Transverse colon (tissue), 4 donors: ENCODE results near the gene CUL7. TPM values are rescaled to one million over a fixed set of nuclear protein-coding genes. Genes with fewer than 3 reads are reported as not detected.
A peak's percentile ranks its signal among the peaks of the same experiment; 100 is the strongest.

Source experiments
- DNase-seq: peaks from one replicate; pipeline ENCODE4 v3.0.0-alpha.2; 2019
- H3K27ac ChIP-seq, 4 donors: fragments of 200-600 bp; sonication (generic); 2 replicates each; pipeline ENCODE4 v1.5.1; 2016 to 2018; ENCODE audit warnings: inconsistent platforms in 4 of 4
- H3K27me3 ChIP-seq: fragments of 200-600 bp; sonication (generic); 2 replicates; pipeline ENCODE4 v1.5.1; 2017; ENCODE audit warnings: inconsistent platforms
- H3K36me3 ChIP-seq, 4 donors: fragments of 200-600 bp; sonication (generic); 2 replicates each; pipeline ENCODE4 v1.5.1; 2017 to 2019; ENCODE audit warnings: inconsistent platforms in 4 of 4
- H3K4me1 ChIP-seq, 4 donors: fragments of 200-600 bp; sonication (generic); 2 replicates each; pipeline ENCODE4 v1.5.1; 2017 to 2020; ENCODE audit warnings: inconsistent platforms in 4 of 4
- H3K4me3 ChIP-seq, 4 donors: fragments of 200-600 bp; sonication (generic); 1 replicate in 1 of 4; 2 replicates in 3 of 4; pipeline versions ENCODE4 v1.5.1 to v1.6.1; 2017 to 2019; ENCODE audit warnings: inconsistent platforms in 4 of 4
- H3K9me3 ChIP-seq, 2 donors: fragments of 200-600 bp; sonication (generic); 2 replicates each; pipeline ENCODE4 v1.5.1; 2017 to 2019; ENCODE audit warnings: inconsistent platforms in 2 of 2
- EP300 ChIP-seq: sonication (generic); formaldehyde crosslinking; IDR thresholded peaks from one replicate; pipeline ENCODE4 v1.6.1; 2017; ENCODE audit warnings: antibody characterized with exemption, low read depth
- POLR2A ChIP-seq: fragments of 450-650 bp; IDR thresholded peaks from one replicate; pipeline ENCODE4 v1.6.1; 2016; ENCODE audit warnings: antibody characterized with exemption, mild to moderate bottlenecking, moderate library complexity
- POLR2AphosphoS5 ChIP-seq, 3 donors: sonication (generic); formaldehyde crosslinking; IDR thresholded peaks; one replicate each; pipeline ENCODE4 v1.6.1; 2016; ENCODE audit warnings: antibody characterized with exemption in 3 of 3
- WGBS, 2 donors: methylation state at CpG; one replicate each; pipeline ENCODE4 v1.1.5; 2018; ENCODE audit warnings: low coverage in 1 of 2; 5-methylcytosine and 5-hydroxymethylcytosine counted together
- in situ Hi-C, 4 donors: fragments of 200-750 bp; cut with MboI; loops; one replicate each; pipeline versions ENCODE4 v1.15.0 to v1.15.1; 2017; ENCODE audit warnings: low sequenced_read_pairs in 3 of 4, low pct_ligation_motif_present in 1 of 4, low pct_unique_long_range_greater_than_20kb in 1 of 4
- intact Hi-C: fragments of 100-400 bp; cut with DNase I; formaldehyde crosslinking; loops from one replicate; pipeline ENCODE4 v1.15.1; 2023; ENCODE audit warnings: low total_unique reads
- total RNA-seq, 4 donors: library from RNA; depleted of rRNA; stranded (reverse); fragments of >200 nt; gene quantifications; one replicate each; pipeline ENCODE4 v1.1.0, GENCODE V29; 2016
- TF ChIP-seq, protein P1 (sequence below), 5 experiments: fragments of 200-600 bp in 3 of 5; fragments of 450-650 bp in 2 of 5; sonication (generic) in 3 of 5; IDR thresholded peaks; 1 replicate in 2 of 5; 2 replicates in 3 of 5; pipeline ENCODE4 v1.5.1; 2016 to 2017; ENCODE audit warnings: antibody characterized with exemption in 5 of 5, inconsistent platforms in 3 of 5, mild to moderate bottlenecking in 2 of 5, moderate library complexity in 1 of 5

Gene CUL7
- total RNA-seq: 10 to 100 TPM; 13.0 to 29.3 (median 15.7) TPM

DNA sequence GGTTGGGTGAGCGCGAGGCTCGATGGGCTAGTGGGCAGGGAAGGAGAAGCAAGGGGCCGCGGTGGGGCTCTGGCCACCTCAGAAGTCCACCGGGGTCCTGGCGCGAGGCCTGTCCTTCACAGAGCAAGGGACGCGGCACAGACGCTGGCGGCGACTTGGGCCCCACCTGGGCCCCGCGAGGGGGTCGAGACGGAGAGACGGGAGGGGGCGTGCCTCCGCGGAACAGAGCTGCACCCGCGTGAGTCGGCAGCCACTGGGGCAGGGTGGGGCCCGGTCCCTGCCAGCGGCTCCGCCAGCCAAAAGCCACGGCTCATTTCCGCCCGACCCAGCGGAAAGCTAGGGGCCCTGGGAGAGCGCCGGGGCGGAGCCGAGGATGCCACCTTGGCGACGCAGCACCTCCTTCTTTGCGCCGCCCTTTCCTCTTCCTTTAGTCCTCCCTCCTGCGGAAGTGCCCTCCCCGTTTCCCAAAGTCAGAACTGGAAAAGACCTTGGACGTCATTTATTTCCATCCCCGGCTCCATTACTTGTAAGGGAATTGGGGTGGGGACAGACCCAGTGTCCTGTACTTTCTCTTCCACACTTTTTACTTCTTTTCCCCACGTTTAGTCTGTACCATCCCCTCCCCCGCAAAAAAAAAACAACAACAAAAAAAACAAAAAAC is at the start of gene CUL7:
TSS of gene CUL7 (minus strand) at position 307 of the 661 bp plus-strand sequence. CDS start 1,063 bp downstream, outside the sequence.
- intact Hi-C loops: no loop called here
- H3K36me3 ChIP-seq: peaks cover 0 to 4% (median 0%) of the 10 kb centered on the region in 4 donors

DNA sequence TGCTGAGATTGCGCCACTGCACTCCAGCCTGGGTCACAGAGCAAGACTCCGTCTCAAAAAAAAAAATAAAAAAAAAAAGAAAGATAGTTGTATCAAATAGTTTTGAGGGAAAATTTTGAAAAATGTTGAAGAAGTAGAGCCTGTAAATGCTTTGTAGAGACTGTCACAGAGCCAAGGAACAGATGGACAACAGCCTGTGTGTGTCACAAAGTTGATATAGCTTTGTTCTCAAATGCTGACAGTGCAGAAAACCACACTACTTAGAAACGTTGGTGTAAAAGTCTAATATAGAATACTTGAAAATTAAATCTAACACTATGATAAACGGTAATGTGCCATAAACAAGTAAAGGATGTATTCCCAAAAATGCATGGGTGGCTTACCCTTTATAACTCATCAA is 47.8 kb upstream of the CUL7 start:
- TF ChIP-seq EP300 (no peak), POLR2AphosphoS5 (IDR thresholded peaks at IDR 0.05) (no peak), POLR2A (no peak)
- TF ChIP-seq, protein P1, sequence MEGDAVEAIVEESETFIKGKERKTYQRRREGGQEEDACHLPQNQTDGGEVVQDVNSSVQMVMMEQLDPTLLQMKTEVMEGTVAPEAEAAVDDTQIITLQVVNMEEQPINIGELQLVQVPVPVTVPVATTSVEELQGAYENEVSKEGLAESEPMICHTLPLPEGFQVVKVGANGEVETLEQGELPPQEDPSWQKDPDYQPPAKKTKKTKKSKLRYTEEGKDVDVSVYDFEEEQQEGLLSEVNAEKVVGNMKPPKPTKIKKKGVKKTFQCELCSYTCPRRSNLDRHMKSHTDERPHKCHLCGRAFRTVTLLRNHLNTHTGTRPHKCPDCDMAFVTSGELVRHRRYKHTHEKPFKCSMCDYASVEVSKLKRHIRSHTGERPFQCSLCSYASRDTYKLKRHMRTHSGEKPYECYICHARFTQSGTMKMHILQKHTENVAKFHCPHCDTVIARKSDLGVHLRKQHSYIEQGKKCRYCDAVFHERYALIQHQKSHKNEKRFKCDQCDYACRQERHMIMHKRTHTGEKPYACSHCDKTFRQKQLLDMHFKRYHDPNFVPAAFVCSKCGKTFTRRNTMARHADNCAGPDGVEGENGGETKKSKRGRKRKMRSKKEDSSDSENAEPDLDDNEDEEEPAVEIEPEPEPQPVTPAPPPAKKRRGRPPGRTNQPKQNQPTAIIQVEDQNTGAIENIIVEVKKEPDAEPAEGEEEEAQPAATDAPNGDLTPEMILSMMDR (IDR thresholded peaks at IDR 0.05): no peak
- no peak for DNase-seq
- in situ Hi-C loops: no loop called here

More for the DNA sequence above, at the start of gene CUL7:
- Histone ChIP-seq H3K27me3 (no peaks in the 10 kb centered on the region), H3K9me3 (no peaks in the 10 kb centered on the region), H3K4me3 (peak within 1 kb of the TSS; percentile 62 to 98 (median 86)), H3K27ac (peak within 1 kb of the TSS; percentile 90 to 97 (median 95)), H3K4me1 (peaks cover 8 to 28% (median 19%) of the 10 kb centered on the region in 4 donors)
- in situ Hi-C loops: no loop called here
- 2 to 7% methylated on average over 2 to 45 of the region's 45 CpGs for WGBS, 2 donors
- DNase-seq: peak; percentile 95
- peak; percentile 90 for TF ChIP-seq POLR2A
- TF ChIP-seq, protein P1 (IDR thresholded peaks at IDR 0.05): no peak
- no peak for TF ChIP-seq EP300
- peak; percentile 68 to 94 (median 88) for TF ChIP-seq POLR2AphosphoS5 (IDR thresholded peaks at IDR 0.05)

DNA sequence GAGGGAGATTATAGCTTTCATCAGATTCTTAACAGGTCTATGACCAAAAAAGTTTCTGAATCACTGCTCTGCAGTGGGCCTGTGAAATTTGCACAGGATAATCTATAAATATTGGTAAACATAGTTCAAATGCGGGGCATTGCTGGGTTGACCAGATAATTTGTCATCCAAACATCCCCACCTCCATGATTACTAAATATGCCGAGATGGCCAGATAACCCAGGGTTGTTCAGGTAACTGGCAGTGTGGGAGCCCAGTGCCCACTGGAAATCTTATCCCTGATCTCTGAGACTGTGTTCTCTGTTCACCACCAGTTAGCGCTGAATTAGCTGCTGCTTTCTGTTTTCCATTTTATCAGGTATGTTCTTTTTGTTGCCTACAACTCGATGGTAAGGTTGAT is 43.9 kb upstream of the CUL7 start:
- 85 to 87% methylated on average over 2 to 4 of the region's 4 CpGs for WGBS, 2 donors
- Histone ChIP-seq H3K27ac (no peak overlapping the region), H3K4me1 (peaks cover 0 to 13% (median 5%) of the 10 kb centered on the region in 4 donors)

More for the DNA sequence above, 47.8 kb upstream of the CUL7 start:
- no peak overlapping the region for H3K27ac ChIP-seq
- WGBS, 2 donors: 56 to 59% methylated on average over 2 to 4 of the region's 4 CpGs
- H3K36me3 ChIP-seq: no peaks in the 10 kb centered on the region
- H3K4me3 ChIP-seq: no peak overlapping the region
- H3K9me3 ChIP-seq: no peaks in the 10 kb centered on the region
- H3K4me1 ChIP-seq: peaks cover 0 to 6% (median 2%) of the 10 kb centered on the region in 4 donors
- intact Hi-C loops: no loop called here
- H3K27me3 ChIP-seq: no peaks in the 10 kb centered on the region

DNA sequence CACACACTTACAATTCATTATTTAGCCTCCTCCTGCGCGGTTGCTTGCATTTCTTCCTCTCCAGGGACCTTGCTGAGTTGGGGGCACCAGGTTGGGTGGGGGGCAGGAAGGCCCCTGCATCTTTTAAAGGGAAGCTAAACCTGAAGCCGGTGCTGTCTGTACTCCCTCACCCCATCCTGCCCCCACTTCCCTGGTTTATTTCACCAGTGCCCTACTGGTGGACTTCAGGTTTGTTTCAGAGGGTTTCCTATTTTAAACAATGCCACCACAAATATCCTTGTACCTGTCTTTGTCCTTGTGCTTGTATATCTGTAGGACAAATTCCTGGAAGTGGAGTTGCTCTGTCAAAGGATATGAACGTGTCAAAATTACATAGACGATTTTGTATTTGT is 43.4 kb upstream of the CUL7 start:
- no peaks in the 10 kb centered on the region for H3K9me3 ChIP-seq
- 35% methylated on average over 5 of the region's 5 CpGs; no CpG with 5 or more reads in 1 of the 2 donors for WGBS, 2 donors
- H3K27me3 ChIP-seq: no peaks in the 10 kb centered on the region
- H3K4me3 ChIP-seq: no peak overlapping the region
- intact Hi-C loops: no loop called here
- peaks cover 0 to 13% (median 5%) of the 10 kb centered on the region in 4 donors for H3K4me1 ChIP-seq
- H3K36me3 ChIP-seq: no peaks in the 10 kb centered on the region
- in situ Hi-C loops: no loop called here
- no peak for DNase-seq
- TF ChIP-seq POLR2AphosphoS5 (IDR thresholded peaks at IDR 0.05): no peak
- no peak for TF ChIP-seq EP300
- no peak for TF ChIP-seq POLR2A
- TF ChIP-seq, protein P1 (IDR thresholded peaks at IDR 0.05): no peak
- peak overlapping the region in 1 of 4 donors; percentile 33 for H3K27ac ChIP-seq

More for the DNA sequence above, 43.9 kb upstream of the CUL7 start:
- Histone ChIP-seq H3K4me3 (no peak overlapping the region), H3K9me3 (no peaks in the 10 kb centered on the region), H3K36me3 (no peaks in the 10 kb centered on the region), H3K27me3 (no peaks in the 10 kb centered on the region)
- TF ChIP-seq, protein P1 (IDR thresholded peaks at IDR 0.05): no peak
- TF ChIP-seq POLR2AphosphoS5 (IDR thresholded peaks at IDR 0.05) (no peak), EP300 (no peak), POLR2A (no peak)
- DNase-seq: no peak
- intact Hi-C loops (no loop called here), in situ Hi-C loops (no loop called here)
